ENCODE data around the gene ACTL8.

Gene ACTL8

GRCh38 chr1:17805869-17806684 lies 50.9 kb downstream of the ACTL8 start:
- 80 to 93% methylated on average over 5 of the region's 10 CpGs for WGBS, 2 experiments (ENCODE audit: insufficient coverage in 2 of 2)
- Histone ChIP-seq H3K27ac (ENCODE audit: low read depth, low read length, severe bottlenecking) (no peak overlapping the region), H3K4me3 (ENCODE audit: extremely low read depth, insufficient read depth, low read length, poor library complexity, severe bottlenecking) (no peak overlapping the region), H3K9me3 (ENCODE audit: control insufficient read depth, low read length) (no peaks in the 10 kb centered on the region), H3K4me1 (ENCODE audit: control insufficient read depth, insufficient read depth, low read length, poor library complexity, severe bottlenecking) (no peaks in the 10 kb centered on the region), H3K36me3 (ENCODE audit: control insufficient read depth, insufficient read depth, low read length) (no peaks in the 10 kb centered on the region)

- 88 to 93% methylated on average over 2 of the region's 6 CpGs for WGBS, 2 experiments (ENCODE audit: insufficient coverage in 2 of 2)
- H3K36me3 ChIP-seq (ENCODE audit: control insufficient read depth, insufficient read depth, low read length): no peaks in the 10 kb centered on the region
- H3K4me1 ChIP-seq (ENCODE audit: control insufficient read depth, insufficient read depth, low read length, poor library complexity, severe bottlenecking): no peaks in the 10 kb centered on the region
- no peak overlapping the region for H3K4me3 ChIP-seq (ENCODE audit: extremely low read depth, insufficient read depth, low read length, poor library complexity, severe bottlenecking)
- H3K9me3 ChIP-seq (ENCODE audit: control insufficient read depth, low read length): no peaks in the 10 kb centered on the region
- H3K27ac ChIP-seq (ENCODE audit: low read depth, low read length, severe bottlenecking): no peak overlapping the region
These were observed 53.7 kb downstream of the ACTL8 start for GRCh38 chr1:17808816-17809215.

GRCh38 chr1:17810668-17811067 lies 55.5 kb downstream of the ACTL8 start:
- no peak overlapping the region for H3K27ac ChIP-seq (ENCODE audit: low read depth, low read length, severe bottlenecking)
- no peaks in the 10 kb centered on the region for H3K9me3 ChIP-seq (ENCODE audit: control insufficient read depth, low read length)
- no peaks in the 10 kb centered on the region for H3K36me3 ChIP-seq (ENCODE audit: control insufficient read depth, insufficient read depth, low read length)
- no peaks in the 10 kb centered on the region for H3K4me1 ChIP-seq (ENCODE audit: control insufficient read depth, insufficient read depth, low read length, poor library complexity, severe bottlenecking)
- WGBS, 2 experiments (ENCODE audit: insufficient coverage in 2 of 2): no CpG with 5 or more reads among the region's 2 CpGs
- H3K4me3 ChIP-seq (ENCODE audit: extremely low read depth, insufficient read depth, low read length, poor library complexity, severe bottlenecking): no peak overlapping the region

- H3K36me3 ChIP-seq (ENCODE audit: control insufficient read depth, insufficient read depth, low read length): no peaks in the 10 kb centered on the region
- no peak overlapping the region for H3K27ac ChIP-seq (ENCODE audit: low read depth, low read length, severe bottlenecking)
- WGBS, 2 experiments (ENCODE audit: insufficient coverage in 2 of 2): 94% methylated on average over 3 to 4 of the region's 4 CpGs
These were observed 61.4 kb downstream of the ACTL8 start for GRCh38 chr1:17816511-17816910.

GRCh38 chr1:17819129-17819802 lies 64.1 kb downstream of the ACTL8 start:
- Histone ChIP-seq H3K9me3 (ENCODE audit: control insufficient read depth, low read length) (no peaks in the 10 kb centered on the region), H3K27ac (ENCODE audit: low read depth, low read length, severe bottlenecking) (no peak overlapping the region), H3K4me1 (ENCODE audit: control insufficient read depth, insufficient read depth, low read length, poor library complexity, severe bottlenecking) (no peaks in the 10 kb centered on the region), H3K4me3 (ENCODE audit: extremely low read depth, insufficient read depth, low read length, poor library complexity, severe bottlenecking) (no peak overlapping the region), H3K36me3 (ENCODE audit: control insufficient read depth, insufficient read depth, low read length) (no peaks in the 10 kb centered on the region)
- WGBS, 2 experiments (ENCODE audit: insufficient coverage in 2 of 2): 51 to 64% methylated on average over 13 to 16 of the region's 17 CpGs

More at GRCh38 chr1:17816511-17816910, 61.4 kb downstream of the ACTL8 start:
- no peaks in the 10 kb centered on the region for H3K4me1 ChIP-seq (ENCODE audit: control insufficient read depth, insufficient read depth, low read length, poor library complexity, severe bottlenecking)
- H3K4me3 ChIP-seq (ENCODE audit: extremely low read depth, insufficient read depth, low read length, poor library complexity, severe bottlenecking): no peak overlapping the region
- H3K9me3 ChIP-seq (ENCODE audit: control insufficient read depth, low read length): no peaks in the 10 kb centered on the region

GRCh38 chr1:17820198-17820597 lies 65.1 kb downstream of the ACTL8 start:
- H3K9me3 ChIP-seq (ENCODE audit: control insufficient read depth, low read length): no peaks in the 10 kb centered on the region
- no peaks in the 10 kb centered on the region for H3K4me1 ChIP-seq (ENCODE audit: control insufficient read depth, insufficient read depth, low read length, poor library complexity, severe bottlenecking)
- no peaks in the 10 kb centered on the region for H3K36me3 ChIP-seq (ENCODE audit: control insufficient read depth, insufficient read depth, low read length)
- H3K4me3 ChIP-seq (ENCODE audit: extremely low read depth, insufficient read depth, low read length, poor library complexity, severe bottlenecking): no peak overlapping the region
- no peak overlapping the region for H3K27ac ChIP-seq (ENCODE audit: low read depth, low read length, severe bottlenecking)
- WGBS, 2 experiments (ENCODE audit: insufficient coverage in 2 of 2): 92 to 96% methylated on average over 3 to 7 of the region's 8 CpGs

- no peaks in the 10 kb centered on the region for H3K4me1 ChIP-seq (ENCODE audit: control insufficient read depth, insufficient read depth, low read length, poor library complexity, severe bottlenecking)
- H3K36me3 ChIP-seq (ENCODE audit: control insufficient read depth, insufficient read depth, low read length): no peaks in the 10 kb centered on the region
- no peaks in the 10 kb centered on the region for H3K9me3 ChIP-seq (ENCODE audit: control insufficient read depth, low read length)
- H3K27ac ChIP-seq (ENCODE audit: low read depth, low read length, severe bottlenecking): no peak overlapping the region
- no peak overlapping the region for H3K4me3 ChIP-seq (ENCODE audit: extremely low read depth, insufficient read depth, low read length, poor library complexity, severe bottlenecking)
- 92 to 94% methylated on average over 22 of the region's 22 CpGs for WGBS, 2 experiments (ENCODE audit: insufficient coverage in 2 of 2)
These were observed 67.8 kb downstream of the ACTL8 start for GRCh38 chr1:17822741-17823426.

- WGBS, 2 experiments (ENCODE audit: insufficient coverage in 2 of 2): 89 to 91% methylated on average over 30 to 33 of the region's 33 CpGs
- H3K4me3 ChIP-seq (ENCODE audit: extremely low read depth, insufficient read depth, low read length, poor library complexity, severe bottlenecking): no peak overlapping the region
- H3K36me3 ChIP-seq (ENCODE audit: control insufficient read depth, insufficient read depth, low read length): no peaks in the 10 kb centered on the region
- no peaks in the 10 kb centered on the region for H3K4me1 ChIP-seq (ENCODE audit: control insufficient read depth, insufficient read depth, low read length, poor library complexity, severe bottlenecking)
- no peak overlapping the region for H3K27ac ChIP-seq (ENCODE audit: low read depth, low read length, severe bottlenecking)
- no peaks in the 10 kb centered on the region for H3K9me3 ChIP-seq (ENCODE audit: control insufficient read depth, low read length)
These were observed 70.4 kb downstream of the ACTL8 start for GRCh38 chr1:17825273-17826164.

GRCh38 chr1:17826165-17826488 lies 71.0 kb downstream of the ACTL8 start:
- Histone ChIP-seq H3K9me3 (ENCODE audit: control insufficient read depth, low read length) (no peaks in the 10 kb centered on the region), H3K27ac (ENCODE audit: low read depth, low read length, severe bottlenecking) (no peak overlapping the region), H3K4me1 (ENCODE audit: control insufficient read depth, insufficient read depth, low read length, poor library complexity, severe bottlenecking) (no peaks in the 10 kb centered on the region), H3K4me3 (ENCODE audit: extremely low read depth, insufficient read depth, low read length, poor library complexity, severe bottlenecking) (no peak overlapping the region), H3K36me3 (ENCODE audit: control insufficient read depth, insufficient read depth, low read length) (no peaks in the 10 kb centered on the region)
- 45 to 46% methylated on average over 13 to 16 of the region's 16 CpGs for WGBS, 2 experiments (ENCODE audit: insufficient coverage in 2 of 2)

- H3K27ac ChIP-seq (ENCODE audit: low read depth, low read length, severe bottlenecking): no peak overlapping the region
- no peaks in the 10 kb centered on the region for H3K4me1 ChIP-seq (ENCODE audit: control insufficient read depth, insufficient read depth, low read length, poor library complexity, severe bottlenecking)
- no peak overlapping the region for H3K4me3 ChIP-seq (ENCODE audit: extremely low read depth, insufficient read depth, low read length, poor library complexity, severe bottlenecking)
- H3K9me3 ChIP-seq (ENCODE audit: control insufficient read depth, low read length): no peaks in the 10 kb centered on the region
- H3K36me3 ChIP-seq (ENCODE audit: control insufficient read depth, insufficient read depth, low read length): no peaks in the 10 kb centered on the region
- 86 to 100% methylated on average over 1 to 2 of the region's 4 CpGs for WGBS, 2 experiments (ENCODE audit: insufficient coverage in 2 of 2)
These were observed 73.9 kb downstream of the ACTL8 start for GRCh38 chr1:17828991-17829390.
